Measurements from ENCODE around the gene LANCL2. TPM values are rescaled to one million over a fixed set of nuclear protein-coding genes. Genes with fewer than 3 reads are reported as not detected.

LANCL2 gene
- polyA plus RNA-seq, 3 donors: 6.4 to 11.8 (median 8.3) TPM

- intact Hi-C loops (cut with micrococcal nuclease): no loop called here
- Mint-ChIP-seq H3K27ac (no peak overlapping the region), H3K36me3 (no peaks in the 10 kb centered on the region), H3K27me3 (ENCODE audit: low read depth in 3 of 3) (peaks cover 1 to 4% (median 3%) of the 10 kb centered on the region in 3 donors), H3K4me1 (no peaks in the 10 kb centered on the region), H3K4me3 (no peak overlapping the region), H3K9me3 (peaks cover 0 to 5% (median 0%) of the 10 kb centered on the region in 7 donors)
- no peaks in the 10 kb centered on the region for H3K9me3 ChIP-seq (replicated peaks in 1 of 2; ENCODE audit: control insufficient read depth in 1 of 2, insufficient read depth in 1 of 2, low read length in 2 of 2)
- no peak overlapping the region for H3K4me3 ChIP-seq (replicated peaks in 1 of 3; ENCODE audit: low read depth in 2 of 3, low read length in 3 of 3)
- H3K27ac ChIP-seq (ENCODE audit: low read depth in 1 of 2, low read length in 2 of 2): no peak overlapping the region
- H3K36me3 ChIP-seq (replicated peaks in 1 of 2; ENCODE audit: control insufficient read depth in 1 of 2, insufficient read depth in 2 of 2, low read length in 2 of 2): no peaks in the 10 kb centered on the region
- no peak for DNase-seq
- no peaks in the 10 kb centered on the region for H4K20me1 ChIP-seq (ENCODE audit: insufficient read depth, low read length)
- H3K9ac ChIP-seq (ENCODE audit: insufficient read depth, low read length, poor library complexity, severe bottlenecking): no peak overlapping the region
- H3K4me1 ChIP-seq (ENCODE audit: control insufficient read depth in 1 of 2, insufficient read depth in 2 of 2, low read length in 2 of 2): no peaks in the 10 kb centered on the region
- no peak overlapping the region for H2AFZ ChIP-seq (ENCODE audit: insufficient read depth, low read depth, low read length, poor library complexity, severe bottlenecking)
- H3K79me2 ChIP-seq (ENCODE audit: insufficient read depth, low read length): no peaks in the 10 kb centered on the region
- TF ChIP-seq CTCF (IDR thresholded peaks at IDR 0.05): no peak
- WGBS (ENCODE audit: insufficient coverage): 90% methylated on average over 8 of the region's 13 CpGs
- H3K27me3 ChIP-seq (ENCODE audit: control insufficient read depth in 2 of 2, insufficient read depth in 2 of 2, low read length in 2 of 2): no peaks in the 10 kb centered on the region
- H3K4me2 ChIP-seq (replicated peaks; ENCODE audit: extremely low read depth, low read length, poor library complexity, severe bottlenecking): no peak overlapping the region
These were observed 73.1 kb downstream of the LANCL2 start for GRCh38 chr7:55438085-55438756.

- no peak for TF ChIP-seq CTCF (IDR thresholded peaks at IDR 0.05)
- Mint-ChIP-seq H3K36me3 (no peaks in the 10 kb centered on the region), H3K4me3 (no peak overlapping the region), H3K27ac (no peak overlapping the region), H3K9me3 (peaks cover 0 to 5% (median 0%) of the 10 kb centered on the region in 7 donors), H3K27me3 (ENCODE audit: low read depth in 3 of 3) (peaks cover 1 to 7% (median 3%) of the 10 kb centered on the region in 3 donors), H3K4me1 (no peaks in the 10 kb centered on the region)
- Histone ChIP-seq H2AFZ (ENCODE audit: insufficient read depth, low read depth, low read length, poor library complexity, severe bottlenecking) (no peak overlapping the region), H3K4me1 (ENCODE audit: control insufficient read depth in 1 of 2, insufficient read depth in 2 of 2, low read length in 2 of 2) (no peaks in the 10 kb centered on the region), H3K4me2 (replicated peaks; ENCODE audit: extremely low read depth, low read length, poor library complexity, severe bottlenecking) (no peak overlapping the region), H3K27me3 (ENCODE audit: control insufficient read depth in 2 of 2, insufficient read depth in 2 of 2, low read length in 2 of 2) (no peaks in the 10 kb centered on the region), H3K9me3 (replicated peaks in 1 of 2; ENCODE audit: control insufficient read depth in 1 of 2, insufficient read depth in 1 of 2, low read length in 2 of 2) (no peaks in the 10 kb centered on the region), H4K20me1 (ENCODE audit: insufficient read depth, low read length) (no peaks in the 10 kb centered on the region), H3K79me2 (ENCODE audit: insufficient read depth, low read length) (no peaks in the 10 kb centered on the region), H3K36me3 (replicated peaks in 1 of 2; ENCODE audit: control insufficient read depth in 1 of 2, insufficient read depth in 2 of 2, low read length in 2 of 2) (no peaks in the 10 kb centered on the region), H3K9ac (ENCODE audit: insufficient read depth, low read length, poor library complexity, severe bottlenecking) (no peak overlapping the region), H3K27ac (ENCODE audit: low read depth in 1 of 2, low read length in 2 of 2) (no peak overlapping the region), H3K4me3 (replicated peaks in 1 of 3; ENCODE audit: low read depth in 2 of 3, low read length in 3 of 3) (no peak overlapping the region)
- intact Hi-C loops (cut with micrococcal nuclease): no loop called here
- DNase-seq: no peak
- WGBS (ENCODE audit: insufficient coverage): 78% methylated on average over 17 of the region's 19 CpGs
These were observed 73.8 kb downstream of the LANCL2 start for GRCh38 chr7:55438757-55439525.

Measured in CD14-positive monocyte (primary cell).